GM19239 (cell line): Measurements from ENCODE around the gene CFD.
A peak's percentile ranks its signal among the peaks of the same experiment; 100 is the strongest.
"Not testable (repeated sequence)": the region's sequence is repeated elsewhere in the genome, so short reads cannot be mapped to it uniquely, and the experiment has no call there.

Experiments
- DNase-seq: peaks from one replicate; pipeline ENCODE4 v3.0.0; 2011; ENCODE audit warnings: low spot score; ENCODE audit not compliant: insufficient read length
- FAIRE-seq: peaks from 2 replicates; lab custom pipeline; 2011; peaks lifted over from hg19 to GRCh38; lab: Jason Lieb, UNC

The CFD gene

GRCh38 chr19:858868-859843 is at the start of gene CFD:
TSS of gene CFD (plus strand) at chr19:859664. CDS start at chr19:859690, 26 bp downstream.
- no peak for DNase-seq
- no peak for FAIRE-seq

DNA sequence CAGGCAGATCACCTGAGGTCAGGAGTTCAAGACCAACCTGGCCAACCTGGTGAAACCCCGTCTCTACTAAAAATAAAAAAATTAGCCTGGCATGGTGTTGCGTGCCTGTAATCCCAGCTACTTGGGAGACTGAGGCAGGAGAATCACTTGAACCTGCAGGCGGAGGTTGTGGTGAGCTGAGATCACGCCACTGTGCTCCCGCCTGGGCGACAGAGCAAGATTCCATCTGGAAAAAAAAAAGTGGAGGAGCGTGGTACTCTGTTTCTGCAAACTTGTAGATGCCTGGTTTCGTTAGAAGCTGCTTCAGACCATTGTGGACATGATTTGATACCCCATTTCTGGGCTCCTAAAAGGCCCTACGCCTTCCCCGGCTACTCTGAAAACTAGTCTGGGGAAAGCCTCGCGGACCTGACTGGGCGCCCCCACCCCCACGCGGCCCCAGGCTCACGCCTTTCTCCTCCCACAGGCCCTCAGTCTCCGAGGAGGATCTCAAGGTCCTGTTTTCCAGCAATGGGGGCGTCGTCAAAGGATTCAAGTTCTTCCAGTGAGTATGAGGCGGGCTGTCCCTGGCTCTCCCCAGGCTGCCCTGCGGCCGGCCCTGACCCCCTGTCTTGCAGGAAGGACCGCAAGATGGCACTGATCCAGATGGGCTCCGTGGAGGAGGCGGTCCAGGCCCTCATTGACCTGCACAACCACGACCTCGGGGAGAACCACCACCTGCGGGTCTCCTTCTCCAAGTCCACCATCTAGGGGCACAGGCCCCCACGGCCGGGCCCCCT is 49.2 kb upstream of the CFD start:
- DNase-seq: no peak
- no peak for FAIRE-seq

DNA sequence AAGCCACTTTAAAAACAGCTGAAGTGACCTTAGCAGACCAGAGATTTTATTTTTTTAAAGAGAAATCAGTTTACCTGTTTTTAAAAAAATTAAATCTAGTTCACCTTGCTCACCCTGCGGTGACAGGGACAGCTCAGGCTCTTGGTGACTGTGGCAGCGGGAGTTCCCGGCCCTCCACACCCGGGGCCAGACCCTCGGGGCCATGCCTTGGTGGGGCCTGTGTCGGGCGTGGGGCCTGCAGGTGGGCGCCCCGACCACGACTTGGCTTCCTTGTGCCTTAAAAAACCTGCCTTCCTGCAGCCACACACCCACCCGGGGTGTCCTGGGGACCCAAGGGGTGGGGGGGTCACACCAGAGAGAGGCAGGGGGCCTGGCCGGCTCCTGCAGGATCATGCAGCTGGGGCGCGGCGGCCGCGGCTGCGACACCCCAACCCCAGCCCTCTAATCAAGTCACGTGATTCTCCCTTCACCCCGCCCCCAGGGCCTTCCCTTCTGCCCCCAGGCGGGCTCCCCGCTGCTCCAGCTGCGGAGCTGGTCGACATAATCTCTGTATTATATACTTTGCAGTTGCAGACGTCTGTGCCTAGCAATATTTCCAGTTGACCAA is 48.5 kb upstream of the CFD start:
- DNase-seq (no peak), FAIRE-seq (no peak)

DNA sequence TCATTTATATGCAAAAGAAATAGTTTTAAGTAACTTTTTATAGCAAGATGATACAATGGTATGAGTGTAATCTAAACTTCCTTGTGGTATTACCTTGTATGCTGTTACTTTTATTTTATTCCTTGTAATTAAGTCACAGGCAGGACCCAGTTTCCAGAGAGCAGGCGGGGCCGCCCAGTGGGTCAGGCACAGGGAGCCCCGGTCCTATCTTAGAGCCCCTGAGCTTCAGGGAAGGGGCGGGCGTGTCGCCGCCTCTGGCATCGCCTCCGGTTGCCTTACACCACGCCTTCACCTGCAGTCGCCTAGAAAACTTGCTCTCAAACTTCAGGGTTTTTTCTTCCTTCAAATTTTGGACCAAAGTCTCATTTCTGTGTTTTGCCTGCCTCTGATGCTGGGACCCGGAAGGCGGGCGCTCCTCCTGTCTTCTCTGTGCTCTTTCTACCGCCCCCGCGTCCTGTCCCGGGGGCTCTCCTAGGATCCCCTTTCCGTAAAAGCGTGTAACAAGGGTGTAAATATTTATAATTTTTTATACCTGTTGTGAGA is 47.9 kb upstream of the CFD start:
- DNase-seq: no peak
- FAIRE-seq: no peak

- FAIRE-seq (no peak), DNase-seq (no peak)
These were observed 47.3 kb upstream of the CFD start for GRCh38 chr19:812049-812746.

DNA sequence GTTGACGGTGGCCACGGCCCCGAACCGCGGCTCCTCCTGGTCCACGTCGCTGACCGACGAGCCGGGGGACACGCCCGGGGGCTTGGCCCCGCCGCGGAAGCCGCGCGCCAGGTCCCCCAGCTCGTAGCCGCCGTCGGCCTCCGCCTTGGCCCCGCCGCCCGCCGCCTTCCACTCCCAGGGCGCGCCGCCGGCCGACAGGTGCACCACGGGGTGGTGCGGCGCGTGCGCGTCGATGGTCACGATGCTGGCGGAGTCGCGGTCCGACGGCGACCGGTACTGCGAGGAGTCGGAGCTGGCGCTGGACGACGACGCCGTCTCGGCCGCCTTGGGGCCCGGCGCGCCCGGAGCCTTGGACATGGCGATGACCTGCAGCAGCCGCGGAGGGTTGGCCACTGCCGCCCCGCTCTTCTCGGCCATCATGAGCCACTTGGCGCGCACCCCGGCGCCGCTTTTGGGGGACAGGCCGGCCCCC is 46.7 kb upstream of the CFD start:
- FAIRE-seq: no peak
- no peak for DNase-seq

DNA sequence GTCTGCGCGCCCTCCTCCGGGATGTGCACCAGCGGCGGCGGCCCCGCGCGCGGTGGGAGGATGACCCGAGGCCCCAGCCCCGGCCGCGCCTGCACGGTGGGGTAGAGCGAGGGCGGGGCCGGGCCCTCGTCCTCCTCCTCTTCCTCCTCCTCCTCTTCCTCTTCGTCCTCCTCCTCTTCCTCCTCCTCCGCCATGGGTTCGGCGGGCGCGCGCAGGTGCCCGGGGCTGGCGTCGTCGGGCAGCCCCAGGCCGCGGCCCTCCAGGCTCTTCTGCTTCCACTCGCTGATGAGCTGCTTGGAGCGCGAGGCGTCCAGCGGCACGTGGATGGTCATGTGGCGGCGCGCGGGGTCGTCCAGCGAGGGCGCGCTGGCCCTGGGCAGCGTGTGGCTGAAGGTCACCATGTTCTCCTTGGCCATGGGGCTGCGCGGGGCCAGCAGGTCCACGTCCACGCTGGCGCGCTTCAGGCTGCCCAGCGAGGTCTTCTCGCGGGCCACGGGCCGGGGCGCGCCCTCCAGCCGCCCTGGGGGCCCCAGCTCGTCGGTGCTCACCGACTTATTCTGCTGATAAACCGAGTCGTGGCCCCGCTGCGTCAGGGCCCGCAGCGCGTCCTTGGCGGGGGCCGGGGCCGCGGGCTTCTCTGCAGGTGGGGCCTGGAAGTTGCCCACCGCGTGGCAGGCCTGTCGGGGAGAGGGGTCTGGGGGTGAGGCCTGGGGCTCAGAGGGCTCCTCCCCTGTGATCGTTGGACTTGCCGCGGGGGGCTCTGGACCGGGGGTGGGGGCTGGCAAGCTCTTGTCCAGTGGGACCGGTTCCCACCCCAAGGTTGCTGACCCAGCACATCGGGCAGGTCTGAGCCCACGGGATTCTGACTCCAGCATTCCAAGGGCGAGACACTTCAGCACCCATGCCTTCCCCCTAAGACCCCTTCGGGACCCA is 46.0 kb upstream of the CFD start:
- no peak for FAIRE-seq
- DNase-seq: no peak

GRCh38 chr19:814152-815078 is 45.0 kb upstream of the CFD start:
- FAIRE-seq: no peak
- DNase-seq: no peak

- DNase-seq (no peak), FAIRE-seq (no peak)
These were observed 44.2 kb upstream of the CFD start for GRCh38 chr19:815079-815774.

DNA sequence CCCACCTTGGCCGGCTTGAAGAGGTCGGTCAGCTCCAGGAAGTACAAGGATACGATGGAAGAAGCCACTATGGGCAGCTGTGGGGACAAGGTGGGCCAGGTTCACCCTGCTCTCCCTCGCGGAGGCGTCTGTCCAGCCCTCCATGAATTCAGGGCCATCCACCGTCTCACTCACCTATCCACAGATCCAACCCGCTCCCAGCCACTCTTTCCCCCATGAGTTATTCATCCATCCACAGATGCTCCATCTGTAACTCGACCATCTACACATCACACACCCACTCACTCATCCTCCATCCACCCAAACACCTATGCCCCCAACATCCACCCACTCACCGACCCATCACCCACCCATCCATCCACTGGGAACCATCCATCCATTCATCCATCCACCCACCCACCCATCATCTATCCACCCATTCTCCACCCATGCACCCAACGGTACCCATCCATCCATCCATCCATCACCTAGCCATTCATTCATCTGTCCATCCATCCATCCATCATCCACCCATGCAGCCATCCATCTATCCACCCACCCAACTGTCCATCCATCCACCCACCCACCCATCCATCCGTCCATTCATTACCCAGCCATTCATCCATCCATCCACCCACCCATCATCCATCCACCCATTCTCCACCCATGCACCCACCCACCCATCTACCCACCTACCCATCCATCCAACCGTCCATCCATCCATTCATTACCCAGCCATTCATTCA is 43.5 kb upstream of the CFD start:
- FAIRE-seq (no peak), DNase-seq (no peak)

GRCh38 chr19:816500-816857 is 43.0 kb upstream of the CFD start:
- DNase-seq (no peak), FAIRE-seq (peak; percentile 54)

DNA sequence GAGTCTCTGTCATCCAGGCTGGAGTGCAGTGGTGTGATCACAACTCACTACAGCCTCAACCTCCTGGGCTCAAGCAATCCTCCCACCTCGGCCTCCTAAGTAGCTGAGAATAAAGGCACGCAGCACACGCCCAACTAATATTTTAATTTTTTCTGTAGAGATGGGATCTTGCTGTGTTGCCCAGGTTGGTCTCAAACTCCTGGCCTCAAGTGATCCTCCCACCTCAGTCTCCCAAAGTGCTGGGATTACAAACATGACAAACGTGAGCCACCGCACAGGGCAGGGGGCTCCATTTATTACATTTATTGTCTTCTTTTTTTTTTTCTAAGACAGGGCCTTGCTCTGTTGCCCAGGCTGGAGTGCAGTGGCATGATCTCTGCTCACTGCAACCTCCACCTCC is 39.3 kb upstream of the CFD start:
- not testable (repeated sequence) for DNase-seq, FAIRE-seq

- no peak for DNase-seq
These were observed 38.1 kb upstream of the CFD start for GRCh38 chr19:821231-821824.

GRCh38 chr19:821825-822503 is 37.5 kb upstream of the CFD start, which contains the start of gene PLPPR3:
TSS of gene PLPPR3 (minus strand) at chr19:821955. CDS start at chr19:821559, 396 bp downstream.
- no peak for FAIRE-seq
- DNase-seq: no peak

More at GRCh38 chr19:821231-821824, 38.1 kb upstream of the CFD start:
- FAIRE-seq: no peak

- DNase-seq: no peak
These were observed 35.8 kb upstream of the CFD start for GRCh38 chr19:823565-824121.

More at GRCh38 chr19:823565-824121, 35.8 kb upstream of the CFD start:
- FAIRE-seq: no peak
